GOT3 (cell line): Measurements from ENCODE around the gene ZBTB18.

Experiments used
- DNase-seq: peaks from one replicate; lab custom pipeline; 2025; ENCODE audit warnings: mixed read lengths; lab: John Stamatoyannopoulos, UW

The ZBTB18 gene

GRCh38 chr1:244089561-244089960 lies 38.5 kb downstream of the ZBTB18 start:
- DNase-seq: no peak

- DNase-seq: no peak
Observed at GRCh38 chr1:244090645-244091044, 39.6 kb downstream of the ZBTB18 start.

GRCh38 chr1:244092293-244092963 lies 41.3 kb downstream of the ZBTB18 start:
- DNase-seq: no peak

GRCh38 chr1:244092964-244093638 lies 42.0 kb downstream of the ZBTB18 start:
- DNase-seq: no peak

- DNase-seq: no peak
Observed at GRCh38 chr1:244094880-244095528, 43.9 kb downstream of the ZBTB18 start.

- no peak for DNase-seq
Observed at GRCh38 chr1:244095529-244095911, 44.4 kb downstream of the ZBTB18 start.

- DNase-seq: no peak
Observed at GRCh38 chr1:244096066-244096610, 45.1 kb downstream of the ZBTB18 start.

- DNase-seq: no peak
Observed at GRCh38 chr1:244096691-244097090, 45.6 kb downstream of the ZBTB18 start.

- no peak for DNase-seq
Observed at GRCh38 chr1:244097523-244098405, 46.7 kb downstream of the ZBTB18 start.

GRCh38 chr1:244099258-244099930 lies 48.3 kb downstream of the ZBTB18 start:
- DNase-seq: no peak

GRCh38 chr1:244100276-244100675 lies 49.2 kb downstream of the ZBTB18 start:
- no peak for DNase-seq

GRCh38 chr1:244100704-244101453 lies 49.8 kb downstream of the ZBTB18 start:
- no peak for DNase-seq

GRCh38 chr1:244102046-244102445 lies 51.0 kb downstream of the ZBTB18 start:
- no peak for DNase-seq

- no peak for DNase-seq
Observed at GRCh38 chr1:244102468-244102867, 51.4 kb downstream of the ZBTB18 start.

- peak; percentile 80 for DNase-seq
Observed at GRCh38 chr1:244104309-244105060, 53.4 kb downstream of the ZBTB18 start.

GRCh38 chr1:244106176-244106575 lies 55.1 kb downstream of the ZBTB18 start:
- DNase-seq: no peak
